Fibroblast of upper back skin (primary cell): ENCODE measurements around the gene SLC43A2.

ENCODE experiments used
- DNase-seq: peaks from one replicate; pipeline ENCODE4 v3.0.0-alpha.2; 2013

SLC43A2 gene

DNA sequence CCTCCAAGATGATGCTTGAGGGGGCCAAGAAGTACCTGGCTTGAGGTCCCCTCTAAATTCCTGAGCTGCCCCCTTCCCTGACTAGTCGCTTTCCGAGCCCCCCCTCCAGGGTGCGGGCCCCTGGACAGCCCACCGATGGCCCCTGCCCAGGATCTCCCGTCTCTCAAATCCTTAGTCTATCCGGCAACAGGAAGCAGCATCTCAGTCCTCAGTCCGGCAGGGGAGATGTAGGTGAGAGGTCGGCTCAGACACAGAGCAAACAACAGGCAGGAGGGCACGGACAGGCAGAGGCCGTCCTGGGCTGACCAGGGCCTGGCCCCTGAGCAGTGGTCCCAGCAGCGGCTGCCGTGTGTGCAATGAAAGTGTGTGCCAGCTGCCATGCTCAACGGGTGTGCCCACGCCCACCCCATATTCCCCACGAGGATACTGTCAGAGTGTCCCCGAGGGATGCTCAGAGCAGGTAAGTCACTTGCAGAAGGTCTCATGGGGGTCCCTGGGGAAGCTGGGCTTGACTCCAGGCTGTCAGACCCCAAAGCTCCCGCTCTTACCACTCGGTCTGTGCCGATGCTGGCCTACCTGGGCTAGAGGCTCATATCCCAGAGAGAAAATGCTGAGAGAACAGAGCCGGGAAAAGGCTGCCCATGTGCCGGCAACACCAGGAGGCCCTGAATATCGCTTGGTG, 7.2 kb downstream of the SLC43A2 start:
- no peak for DNase-seq

DNA sequence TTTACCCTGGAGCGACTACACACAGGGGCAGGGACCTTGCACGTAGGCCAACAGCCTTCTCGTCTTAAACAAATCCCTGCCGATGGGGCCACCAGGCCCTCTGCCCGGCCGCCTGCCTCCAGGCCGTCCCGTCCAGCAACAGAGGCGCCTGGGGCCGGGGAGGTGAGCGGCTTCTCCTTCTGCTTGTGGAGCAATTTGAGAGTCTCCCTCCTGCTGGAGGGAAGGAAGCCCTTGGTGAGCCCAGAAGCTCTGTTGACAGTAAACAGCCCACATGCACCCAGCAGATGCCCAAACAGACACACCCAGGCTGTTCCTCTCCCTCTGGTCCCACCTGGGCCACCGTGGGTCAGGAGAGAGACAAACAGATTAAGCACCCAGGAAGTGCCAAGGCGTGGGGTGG, 8.1 kb downstream of the SLC43A2 start:
- no peak for DNase-seq

DNA sequence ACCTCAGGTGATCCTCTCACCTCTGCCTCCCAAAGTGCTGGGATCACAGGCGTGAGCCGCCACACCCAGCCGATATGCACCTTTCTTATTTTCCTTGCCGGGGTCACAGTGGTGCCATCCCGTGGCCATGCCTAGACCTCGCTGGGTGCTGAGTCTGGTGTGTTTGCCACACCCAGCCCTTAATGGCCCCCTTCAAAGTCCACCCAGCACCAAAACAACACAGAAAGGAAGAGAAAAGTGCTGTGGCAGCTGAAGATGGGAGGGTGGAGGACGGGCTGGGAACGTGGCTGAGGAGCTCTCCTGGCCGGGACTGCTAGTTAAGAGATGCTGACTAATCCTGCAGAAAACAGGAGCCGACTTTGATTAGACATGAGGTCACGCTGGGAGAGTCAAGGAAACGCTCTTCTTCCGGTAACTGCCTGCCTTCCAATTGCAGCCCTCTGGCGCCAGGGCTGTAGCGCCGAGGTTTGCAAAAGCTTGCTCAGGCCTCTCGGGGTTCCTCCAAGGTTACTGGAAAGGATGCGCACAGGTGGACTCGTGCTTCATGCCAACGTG, 10.9 kb downstream of the SLC43A2 start:
- peak; percentile 68 for DNase-seq

DNA sequence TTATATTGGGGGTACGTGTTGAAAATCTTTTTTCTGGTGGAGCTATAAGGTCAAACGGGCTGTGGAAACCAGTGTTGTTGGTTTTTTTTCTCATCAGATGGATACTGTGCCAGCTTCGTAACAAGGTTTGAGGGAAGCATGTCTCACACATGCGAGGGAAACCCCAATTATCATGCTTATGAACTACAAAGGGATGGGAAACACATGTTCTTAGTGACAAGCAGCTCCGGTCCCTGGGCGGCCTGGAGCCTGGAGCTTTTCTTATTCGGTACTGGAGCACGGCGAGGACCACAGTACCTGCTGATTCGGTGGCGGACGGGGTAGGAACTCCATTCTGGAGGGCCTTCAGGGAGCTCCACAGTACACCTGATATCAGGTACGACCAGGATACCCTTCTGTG, 12.5 kb downstream of the SLC43A2 start:
- DNase-seq, result no peak

DNA sequence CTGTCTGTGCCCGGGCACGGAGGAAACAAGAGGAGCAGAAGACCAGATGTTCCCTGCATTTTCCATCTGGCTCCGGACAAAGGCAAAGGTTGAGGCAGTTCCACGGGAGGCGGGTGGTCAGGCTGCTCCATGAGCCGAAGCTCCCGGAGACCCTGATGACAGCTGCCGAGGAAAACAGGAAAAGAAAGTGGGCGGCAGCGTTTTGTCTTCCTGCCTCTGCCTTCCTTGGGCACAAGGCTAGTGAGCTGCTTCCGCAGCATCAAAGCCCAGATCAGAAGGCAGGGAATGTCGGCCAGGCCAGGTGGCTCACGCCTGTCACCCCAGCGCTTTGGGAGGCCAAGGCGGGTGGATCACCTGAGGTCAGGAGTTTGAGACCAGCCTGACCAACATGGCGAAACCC, 16.2 kb downstream of the SLC43A2 start:
- no peak for DNase-seq

DNA sequence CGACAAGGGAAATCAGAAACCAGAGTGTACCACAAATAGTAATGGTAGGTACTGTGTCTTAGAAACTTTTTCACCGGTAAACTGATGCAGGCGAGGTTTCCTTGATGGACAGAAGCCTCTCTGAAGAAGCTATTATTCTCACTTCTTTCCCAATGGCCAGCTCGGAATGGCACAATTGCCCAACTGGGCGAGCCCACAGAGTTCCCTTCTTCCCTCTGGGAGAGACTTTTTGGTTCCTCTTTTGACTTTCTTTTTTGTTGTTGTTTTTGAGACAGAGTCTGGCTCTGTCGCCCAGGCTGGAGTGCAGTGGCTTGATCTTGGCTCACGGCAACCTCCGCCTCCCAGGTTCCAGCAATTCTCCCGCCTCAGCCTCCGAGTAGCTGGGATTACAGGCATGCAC, 16.9 kb downstream of the SLC43A2 start:
- no peak for DNase-seq

DNA sequence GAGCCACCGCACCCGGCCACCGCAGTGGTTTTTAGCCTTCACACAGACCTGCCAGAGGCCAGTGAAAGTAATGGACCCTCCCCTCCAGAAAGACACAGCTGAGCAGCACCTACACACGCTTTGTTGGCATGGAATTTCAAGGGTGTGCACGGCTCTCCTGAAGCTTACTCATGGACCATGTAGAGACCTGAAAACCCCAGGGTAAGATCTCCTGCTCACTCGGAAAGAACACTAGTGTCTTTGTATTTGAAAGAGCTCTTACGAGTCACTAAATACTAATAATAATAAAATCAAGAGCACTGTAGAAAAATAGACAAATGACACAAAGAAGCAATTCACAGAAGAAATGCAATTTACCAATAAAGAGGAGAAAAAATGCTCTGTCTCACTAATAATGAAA, 20.0 kb downstream of the SLC43A2 start:
- no peak for DNase-seq

DNA sequence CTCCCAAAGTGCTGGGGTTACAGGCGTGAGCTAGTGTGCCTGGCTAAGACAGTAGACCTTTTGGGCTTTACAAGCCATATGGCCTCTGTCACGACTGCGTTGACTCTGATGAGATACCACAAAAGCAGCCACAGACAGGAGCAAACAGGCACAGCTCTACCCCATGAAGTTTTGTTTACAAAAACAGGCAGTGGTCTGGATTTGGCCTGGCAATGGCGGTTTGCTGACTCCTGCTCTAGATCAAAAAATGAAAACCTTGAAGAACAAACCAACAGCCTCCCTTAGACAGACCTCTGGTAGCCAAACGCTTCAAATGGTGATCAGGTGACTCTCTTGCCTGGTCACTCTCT, 20.7 kb downstream of the SLC43A2 start:
- no peak for DNase-seq

DNA sequence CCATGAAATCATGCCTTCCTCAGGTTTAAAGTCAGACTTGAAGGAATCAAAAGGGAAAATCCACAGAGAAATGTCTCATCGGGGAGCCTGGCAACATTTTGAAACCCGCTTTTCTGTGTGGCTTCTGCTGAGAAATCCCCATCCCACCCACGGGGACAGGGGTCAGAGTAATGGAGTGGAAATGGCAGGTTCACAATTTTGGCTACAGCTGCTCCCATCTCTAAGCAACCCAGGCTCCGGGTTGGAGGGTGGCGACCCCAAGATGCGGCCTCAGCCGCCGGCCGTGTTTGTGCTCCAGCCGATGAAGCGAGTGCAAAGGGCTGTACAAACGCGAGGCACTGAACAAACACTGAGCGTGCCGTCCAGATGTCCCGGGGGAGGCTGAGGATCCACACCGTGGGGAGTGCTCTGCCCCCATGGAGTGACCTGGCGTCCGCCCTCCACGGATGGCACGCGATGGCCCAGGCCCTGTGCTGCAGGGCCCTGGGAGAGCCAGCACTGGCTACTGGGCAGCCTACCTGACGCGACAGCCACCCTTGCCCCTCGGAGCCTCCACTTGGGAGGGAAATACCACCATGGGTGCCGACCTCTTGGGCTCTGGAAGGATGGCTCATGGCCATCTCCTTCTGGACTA, 22.2 kb downstream of the SLC43A2 start:
- no peak for DNase-seq

DNA sequence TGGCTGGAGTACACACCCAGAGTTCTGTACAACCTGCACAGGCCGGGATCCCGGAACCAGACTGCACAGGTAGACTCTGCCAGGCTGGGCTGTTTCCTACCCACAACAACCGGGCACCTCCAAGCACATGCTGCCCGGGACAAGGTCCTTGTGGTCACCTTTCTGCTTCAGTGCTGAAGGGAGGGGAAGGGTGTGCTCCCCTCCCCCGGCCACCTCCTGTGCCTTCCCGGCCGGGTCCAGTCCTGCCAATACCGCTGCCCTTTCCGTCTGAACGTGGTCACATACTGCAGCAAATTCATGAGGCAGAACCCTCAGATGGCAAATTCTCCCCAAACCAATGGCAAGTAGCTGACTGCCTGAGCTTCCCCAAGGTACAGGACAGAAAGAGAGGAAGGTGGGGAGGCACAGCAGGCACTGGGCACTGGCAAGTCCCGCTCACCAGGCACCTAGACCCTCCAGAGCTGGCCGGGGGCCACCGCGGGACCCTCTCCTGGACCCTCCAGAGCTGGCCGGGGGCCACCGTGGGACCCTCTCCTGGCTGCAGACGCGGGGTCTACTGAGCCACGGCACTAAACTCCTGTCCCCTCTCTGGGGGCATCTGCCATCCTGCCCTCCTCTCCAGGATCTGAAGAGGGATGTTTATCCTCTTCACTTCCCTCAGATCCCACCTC, 22.8 kb downstream of the SLC43A2 start:
- no peak for DNase-seq

DNA sequence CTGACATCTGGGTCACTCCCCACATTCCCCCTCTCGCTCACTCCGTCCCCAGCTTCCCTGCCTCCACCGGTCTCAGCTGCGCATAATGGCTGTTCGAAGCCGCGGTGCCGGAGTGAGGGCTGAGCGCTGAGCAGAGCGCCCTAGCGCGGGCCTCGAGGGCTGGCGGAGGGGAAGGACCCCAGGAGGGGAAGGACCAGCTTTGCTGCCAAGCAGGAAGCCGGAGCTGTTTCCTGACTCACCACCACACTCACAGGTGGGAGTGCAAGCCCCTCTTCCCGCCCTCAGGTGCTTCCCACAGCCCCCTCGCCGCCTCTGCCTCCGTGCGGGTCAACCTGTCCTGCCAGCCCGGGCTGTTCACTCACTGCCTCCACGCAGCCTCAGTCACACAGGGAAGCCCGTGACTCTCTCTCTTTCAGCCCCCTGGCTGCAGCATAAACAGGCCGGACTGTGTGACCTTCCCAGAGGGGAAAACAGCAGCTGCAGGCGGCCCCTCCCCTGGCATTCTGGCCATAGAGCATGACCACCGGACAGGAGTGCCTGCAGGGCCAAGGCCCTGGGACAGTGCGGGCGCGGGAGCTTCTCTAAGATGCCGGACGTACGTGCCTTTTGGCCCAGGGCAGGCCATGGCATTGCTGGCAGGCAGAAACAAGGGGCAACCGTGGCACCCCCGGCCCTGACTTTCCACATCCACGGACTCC, 23.7 kb downstream of the SLC43A2 start:
- DNase-seq, result no peak

DNA sequence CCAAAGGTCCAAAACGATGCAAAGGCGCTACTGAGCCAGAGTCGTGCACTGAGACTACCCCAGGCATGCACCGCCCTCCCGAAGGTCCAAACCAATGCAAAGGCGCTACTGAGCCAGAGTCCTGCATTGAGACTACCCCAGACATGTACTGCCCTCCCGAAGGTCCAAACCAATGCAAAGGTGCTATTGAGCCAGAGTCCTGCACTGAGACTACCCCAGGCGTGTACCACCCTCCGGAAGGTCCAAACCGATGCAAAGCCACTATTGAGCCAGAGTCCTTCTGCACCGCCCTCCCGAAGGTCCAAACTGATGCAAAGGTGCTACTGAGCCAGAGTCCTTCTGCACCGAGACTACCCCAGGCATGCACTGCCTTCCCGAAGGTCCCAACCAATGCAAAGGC, 27.1 kb downstream of the SLC43A2 start:
- DNase-seq, result no peak

DNA sequence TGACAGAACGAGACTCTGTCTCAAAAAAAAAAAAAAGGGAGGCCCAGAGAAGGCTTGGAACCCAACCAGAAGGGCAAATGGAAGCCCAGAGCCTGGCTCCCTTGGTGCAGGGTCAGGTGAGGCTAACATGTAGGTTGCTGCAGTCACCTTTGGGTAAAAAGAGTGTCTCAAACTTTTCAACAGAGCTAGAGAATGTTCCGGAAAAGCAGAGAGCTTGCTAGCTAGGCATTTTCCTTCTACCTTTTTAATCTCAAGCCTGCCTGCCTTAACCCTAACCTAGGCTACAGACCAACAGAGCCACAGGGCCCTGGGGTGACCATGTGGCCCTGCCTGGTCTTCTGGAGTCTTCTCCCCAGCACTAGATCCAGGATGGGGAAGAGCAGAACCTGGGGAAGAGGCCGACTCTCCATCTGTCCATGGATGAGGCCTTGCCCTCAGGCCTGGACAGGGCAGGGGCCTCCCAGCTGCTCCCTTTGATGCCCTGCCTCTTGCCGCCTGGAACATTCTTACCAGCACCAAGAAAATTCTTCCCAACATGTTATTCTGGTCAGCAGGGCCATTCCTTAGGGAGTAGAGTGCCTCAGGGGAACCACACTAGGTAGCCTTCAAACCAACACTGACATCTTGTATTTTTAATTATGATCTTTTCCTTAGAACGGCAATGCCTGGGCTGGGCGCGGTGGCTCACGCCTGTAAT, 30.1 kb downstream of the SLC43A2 start:
- no peak for DNase-seq

DNA sequence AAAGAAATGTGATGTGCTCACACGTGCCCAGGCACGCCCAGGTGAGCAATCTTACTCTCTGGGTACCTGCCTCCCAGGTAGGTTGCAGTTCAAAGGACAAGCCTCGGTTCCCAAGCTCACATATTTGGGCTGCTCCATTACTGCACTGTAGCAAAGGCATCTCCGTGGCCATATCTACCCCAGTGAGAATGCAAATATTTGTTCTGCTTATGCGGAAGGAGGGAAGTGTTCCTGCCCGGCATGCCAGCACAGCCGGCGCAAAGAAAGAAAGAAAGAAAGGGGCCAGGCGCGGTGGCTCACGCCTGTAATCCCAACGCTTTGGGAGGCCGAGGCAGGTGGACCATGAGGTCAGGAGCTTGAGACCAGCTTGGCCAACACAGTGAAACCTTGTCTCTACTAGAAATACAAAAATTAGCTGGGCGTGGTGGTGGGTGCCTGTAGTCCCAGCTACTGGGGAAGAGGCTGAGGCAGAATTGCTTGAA, 30.7 kb downstream of the SLC43A2 start:
- DNase-seq, result no peak

DNA sequence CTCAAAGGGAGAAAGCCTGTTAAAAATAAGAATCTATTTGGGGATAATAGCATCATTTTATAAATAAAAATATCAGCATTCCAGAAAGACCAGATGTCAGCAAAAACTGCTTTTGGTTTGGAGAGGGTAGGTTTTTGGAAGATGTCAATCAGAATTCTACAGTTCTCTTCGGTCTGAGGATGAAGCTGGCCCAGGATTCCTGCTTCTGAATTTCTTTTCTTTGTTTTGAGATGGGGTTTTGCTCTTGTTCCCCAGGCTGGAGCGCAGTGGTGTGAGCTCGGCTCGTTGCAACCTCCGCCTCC, 35.1 kb downstream of the SLC43A2 start:
- DNase-seq, result no peak

DNA sequence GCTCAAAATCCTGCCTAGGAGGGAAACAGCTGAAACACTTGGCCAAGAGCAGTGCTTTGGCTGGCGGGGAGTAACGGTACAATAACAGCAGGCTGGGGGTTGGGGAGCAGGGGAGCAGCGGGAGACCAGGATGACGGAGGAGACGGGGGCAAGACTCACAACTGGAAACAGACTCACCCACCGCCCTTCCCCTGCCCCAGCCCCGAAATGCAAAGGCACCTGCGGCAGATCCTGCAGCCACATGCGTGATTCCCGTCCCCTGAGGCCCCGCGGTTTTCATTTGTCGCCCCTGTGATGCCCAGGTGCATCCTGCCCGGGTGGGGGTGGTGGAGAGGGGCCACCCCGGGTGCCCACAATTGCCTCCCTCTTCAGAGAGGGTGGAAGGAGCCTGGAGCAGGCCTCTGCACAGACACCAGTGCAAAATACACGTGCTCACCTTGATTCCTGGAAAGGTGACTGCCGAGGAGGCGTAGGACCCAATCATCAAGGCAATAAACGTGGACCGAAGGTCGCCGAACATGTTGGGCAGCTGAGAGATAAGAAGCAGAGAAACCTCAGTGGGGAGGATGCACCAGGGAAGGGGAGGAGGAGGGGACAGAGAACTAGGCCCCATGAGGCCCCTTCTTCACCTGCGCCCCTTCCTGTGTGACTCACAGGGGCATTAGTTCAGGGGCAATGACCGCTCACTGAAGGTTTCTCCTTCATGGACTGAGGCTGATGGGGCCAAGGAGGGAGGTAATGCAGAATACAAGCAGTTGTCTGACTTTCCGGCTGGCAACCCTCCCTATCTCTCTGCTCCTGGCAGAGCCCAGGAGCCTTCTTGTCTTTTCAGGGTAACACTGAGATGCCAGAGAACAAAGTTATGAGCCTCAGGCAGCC, 35.6 kb downstream of the SLC43A2 start:
- no peak for DNase-seq

DNA sequence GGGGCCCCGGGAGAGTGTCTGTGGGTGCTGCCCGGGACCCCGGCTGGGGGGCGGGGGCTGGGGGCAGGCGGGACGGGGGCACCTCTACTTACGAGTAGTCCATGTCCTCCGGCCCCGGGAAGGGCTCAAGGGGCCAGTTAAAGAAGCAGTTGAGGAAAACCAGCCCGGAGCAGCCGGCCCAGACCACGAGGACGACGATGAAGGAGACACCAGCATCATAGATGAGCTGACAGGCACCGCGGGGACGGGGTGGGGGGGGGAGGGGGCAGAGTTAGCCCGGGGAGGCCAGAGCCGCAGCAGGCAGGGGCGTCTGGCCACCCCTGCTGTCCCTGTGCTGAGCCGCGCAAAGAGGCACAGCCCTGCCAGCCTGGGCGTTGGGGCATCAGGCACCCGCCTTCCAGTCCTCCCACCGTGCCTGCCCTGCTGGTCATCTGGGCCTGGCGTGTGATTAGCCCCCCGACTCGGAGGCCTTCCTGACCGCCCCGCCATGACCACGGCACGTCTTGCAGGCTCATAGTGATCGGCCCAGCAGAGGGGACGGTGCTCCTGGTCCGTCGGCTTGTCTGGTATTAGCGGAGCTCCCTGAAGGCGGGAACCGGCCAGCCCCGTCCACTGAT, 37.1 kb downstream of the SLC43A2 start:
- no peak for DNase-seq

DNA sequence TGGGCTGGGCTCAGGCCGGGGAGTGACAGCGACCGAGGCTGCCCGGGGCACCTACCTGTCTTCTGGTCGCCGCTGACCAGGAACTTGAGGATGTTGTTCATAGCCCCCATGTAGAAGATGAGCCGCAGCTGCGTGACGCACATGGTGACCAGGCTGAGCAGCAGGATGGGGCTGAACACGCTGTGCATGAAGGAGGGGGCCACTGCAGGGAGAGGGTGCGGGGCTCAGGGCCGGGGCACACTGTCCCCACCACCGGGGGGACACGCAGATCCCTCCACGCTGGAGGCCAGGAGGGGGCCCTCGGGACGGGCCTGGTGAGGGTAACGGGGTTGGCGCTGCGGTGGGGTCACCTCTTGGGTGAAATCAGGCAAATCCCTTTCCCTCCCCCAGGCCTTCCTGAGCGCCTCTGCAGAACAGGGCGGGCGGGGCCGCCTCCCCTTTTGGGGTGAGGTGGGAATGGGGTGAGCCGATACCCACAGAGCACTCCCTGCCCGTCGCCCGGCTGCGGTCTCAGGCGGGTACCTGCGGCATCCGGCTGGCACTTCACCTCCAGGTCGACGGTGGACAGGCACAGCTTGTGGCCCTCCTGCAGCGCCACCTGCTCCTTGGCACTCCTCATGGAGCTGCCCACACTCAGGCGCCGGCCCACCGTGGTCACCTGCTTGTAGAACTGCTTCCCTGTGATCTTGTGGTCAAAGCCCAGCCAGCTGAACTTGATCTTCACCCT, 37.7 kb downstream of the SLC43A2 start:
- no peak for DNase-seq

DNA sequence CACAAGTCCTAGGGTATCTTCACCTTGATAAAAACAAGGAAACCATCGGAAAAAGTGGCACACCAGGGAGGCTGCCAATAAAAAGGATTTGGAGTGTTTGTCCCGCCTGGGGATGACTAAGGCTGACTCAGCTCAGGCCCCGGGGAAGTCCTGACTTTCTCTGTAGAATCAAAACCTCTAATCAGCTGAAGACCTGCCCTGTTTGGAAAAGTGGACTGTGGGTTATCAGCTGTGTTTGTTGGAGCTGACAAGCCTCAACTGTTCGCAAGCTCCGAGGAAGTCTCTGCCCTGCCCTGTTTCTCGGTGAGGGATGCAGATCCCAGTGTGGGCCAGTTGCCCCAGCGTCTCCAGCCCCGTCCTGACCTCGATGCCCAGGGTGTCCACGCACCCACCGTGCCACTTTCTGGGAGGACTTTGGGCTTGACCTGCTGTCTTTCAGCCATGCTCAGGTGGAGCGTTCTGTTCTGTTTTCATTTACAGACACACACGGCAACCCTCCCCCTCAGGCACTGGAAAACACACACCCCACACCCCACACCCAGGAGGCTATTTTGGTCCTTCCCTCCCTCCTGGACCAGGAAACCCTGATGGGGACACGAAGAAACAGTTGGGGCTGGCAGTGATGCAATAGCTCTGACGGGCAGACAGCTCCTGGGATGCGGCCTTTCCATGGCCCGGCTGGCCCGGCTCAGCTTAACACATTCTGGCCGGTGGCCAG, 38.4 kb downstream of the SLC43A2 start:
- DNase-seq, result peak; percentile 80
